Cardiac fibroblast (primary cell): Measurements from ENCODE around the gene CCDC6.
"Not testable (repeated sequence)": the region's sequence is repeated elsewhere in the genome, so short reads cannot be mapped to it uniquely, and the experiment has no call there.

Experiments used
- DNase-seq, 2 donors: peaks; one replicate each; pipeline versions ENCODE4 v3.0.0 to v3.0.0-alpha.2; 2010; ENCODE audit warnings: low read depth in 2 of 2
- H3K4me3 ChIP-seq, 2 donors: replicated peaks in 1 of 2; 1 replicate in 1 of 2; 2 replicates in 1 of 2; pipeline ENCODE4 v1.5.1; 2011; ENCODE audit warnings: low read depth in 2 of 2, low read length in 2 of 2, mild to moderate bottlenecking in 2 of 2, moderate library complexity in 1 of 2
- CTCF ChIP-seq: IDR thresholded peaks from one replicate; pipeline ENCODE4 v1.5.1; 2011; ENCODE audit warnings: low read depth, mild to moderate bottlenecking, low read length, inconsistent platforms

CCDC6 gene

GRCh38 chr10:59801171-59801570 lies 105.2 kb downstream of the CCDC6 start:
- H3K4me3 ChIP-seq, result no peak overlapping the region
- DNase-seq, result no peak
- no peak for TF ChIP-seq CTCF

- TF ChIP-seq CTCF, result no peak
- H3K4me3 ChIP-seq, result no peak overlapping the region
- DNase-seq, result peak in 1 of 2 donors; percentile 37
These were observed 106.9 kb downstream of the CCDC6 start for GRCh38 chr10:59799421-59799820.

GRCh38 chr10:59793919-59794318 lies 112.4 kb downstream of the CCDC6 start:
- no peak for TF ChIP-seq CTCF
- DNase-seq, result peak; percentile 15 to 52
- H3K4me3 ChIP-seq, result no peak overlapping the region

GRCh38 chr10:59792812-59793211 lies 113.5 kb downstream of the CCDC6 start:
- no peak for TF ChIP-seq CTCF
- no peak for DNase-seq
- H3K4me3 ChIP-seq, result no peak overlapping the region

GRCh38 chr10:59791601-59792000 lies 114.8 kb downstream of the CCDC6 start:
- no peak for TF ChIP-seq CTCF
- H3K4me3 ChIP-seq, result no peak overlapping the region
- DNase-seq, result no peak

- DNase-seq, H3K4me3 ChIP-seq: not testable (repeated sequence)
These were observed 116.3 kb downstream of the CCDC6 start for GRCh38 chr10:59790080-59790479.

- H3K4me3 ChIP-seq, result not testable (repeated sequence)
- DNase-seq, result peak in 1 of 2 donors; percentile 19
These were observed 117.4 kb downstream of the CCDC6 start for GRCh38 chr10:59788914-59789313.

- H3K4me3 ChIP-seq, DNase-seq: not testable (repeated sequence)
These were observed 119.3 kb downstream of the CCDC6 start for GRCh38 chr10:59787032-59787431.

- not testable (repeated sequence) for H3K4me3 ChIP-seq, DNase-seq
These were observed 120.9 kb downstream of the CCDC6 start for GRCh38 chr10:59785476-59785875.
